ENCODE data around the gene CMPK2. TPM values are rescaled to one million over a fixed set of nuclear protein-coding genes. Genes with fewer than 3 reads are reported as not detected.

The CMPK2 gene
- total and polyA plus RNA-seq, 9 of the 15 experiments (the other 6 are each of a cell fraction or from before 2014, with no cell fraction given), result 2.6 to 10.5 (median 5.0) TPM

DNA sequence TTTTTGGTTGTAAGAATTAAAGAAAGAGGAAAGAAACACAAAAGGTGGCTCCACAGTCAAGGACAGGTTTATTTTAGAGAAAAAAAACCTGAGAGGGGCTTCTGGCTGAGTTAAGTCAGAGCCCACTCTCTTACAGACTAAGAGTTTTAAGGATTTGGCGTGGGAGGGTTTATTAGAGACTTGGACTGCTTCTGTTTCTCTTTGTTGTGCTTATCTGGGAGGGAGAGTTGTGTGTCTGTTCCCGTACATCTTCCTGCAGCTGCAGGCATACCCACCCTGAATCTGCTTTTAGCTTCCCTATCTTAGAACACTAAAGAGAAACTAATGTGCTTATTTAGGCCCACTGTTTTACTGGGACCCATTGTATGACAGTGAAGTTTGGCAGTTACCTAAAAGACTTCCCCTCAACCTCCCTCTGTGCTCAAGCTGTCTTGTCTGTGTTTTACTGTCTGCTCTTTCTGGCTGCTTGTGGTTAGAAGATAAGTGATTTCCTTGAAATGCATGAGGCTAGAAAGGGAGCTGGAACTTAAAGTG is 14.6 kb upstream of the CMPK2 start (continued):
- TF ChIP-seq ZBTB43 (CRISPR knock-in tag; IDR thresholded peaks at IDR 0.05) (no peak), NBN (IDR thresholded peaks at IDR 0.05; ENCODE audit: low read depth) (peak; percentile 86), MIER1 (IDR thresholded peaks at IDR 0.05; ENCODE audit: low read depth) (0 out of 2 replicates have a peak, but pooled peaks have one; percentile 41), MBD2 (IDR thresholded peaks at IDR 0.05; ENCODE audit: borderline replicate concordance, low read depth) (peak; percentile 49; the same call in 1 of the 2 replicates), FOXP1 (CRISPR knock-in tag; IDR thresholded peaks at IDR 0.05) (no peak), NCOA2 (IDR thresholded peaks at IDR 0.05; ENCODE audit: partially characterized antibody in 2 of 2) (peak in 1 of 2 experiments; percentile 61), REST (IDR thresholded peaks at IDR 0.05; ENCODE audit: borderline replicate concordance) (peak; percentile 28; the same call in 1 of the 2 replicates), REST (CRISPR knock-in tag; IDR thresholded peaks at IDR 0.05; ENCODE audit: low read depth) (no peak), MTA2 (IDR thresholded peaks at IDR 0.05; ENCODE audit: low read depth) (peak; percentile 87), CC2D1A (IDR thresholded peaks at IDR 0.05) (peak; percentile 89), KLF16 (IDR thresholded peaks at IDR 0.05) (peak; percentile 86), NCOR1 (IDR thresholded peaks at IDR 0.05) (peak; percentile 95), MTA1 (IDR thresholded peaks at IDR 0.05; ENCODE audit: borderline replicate concordance) (peak; percentile 76; the same call in 1 of the 2 replicates)

Data from K562 (cell line).